IMR-90 (cell line): ENCODE measurements around the gene SLC26A6. TPM values are rescaled to one million over a fixed set of nuclear protein-coding genes. Genes with fewer than 3 reads are reported as not detected.

ENCODE experiments used
- ATAC-seq: fragments of 200-7000 bp; cut with Tn5 transposase; 2 replicates; pipeline ENCODE4 v1.9.1; 2020; ENCODE audit warnings: low read depth, mild to moderate bottlenecking, moderate library complexity
- BruUV-seq: library from RNA; stranded (reverse); fragments of 400-500 nt; replicated peaks from 2 replicates; lab custom pipeline; 2021; lab: Mats Ljungman, UMichigan
- CTCF ChIA-PET: fragments of 300-600 bp; formaldehyde crosslinking; extraction: SDS; loops from one replicate; lab custom pipeline; 2021; ENCODE audit warnings: antibody characterized with exemption; lab: Yijun Ruan, JAX
- POLR2A ChIA-PET: fragments of 300-600 bp; sonication (Branson Sonifier 250); formaldehyde crosslinking; loops from one replicate; lab custom pipeline; 2022; ENCODE audit warnings: antibody characterized with exemption; ENCODE audit not compliant: unreplicated experiment; lab: Charles Lee
- DNase-seq: peaks from one replicate; pipeline ENCODE4 v3.0.0; 2013
- H2AFZ ChIP-seq: replicated peaks from 2 replicates; pipeline ENCODE3; 2013; ENCODE audit warnings: low read length, mild to moderate bottlenecking; ENCODE audit not compliant: poor library complexity
- H2AK5ac ChIP-seq: 2 replicates; pipeline ENCODE4 v1.6.1; 2013; ENCODE audit warnings: low read depth, low read length, inconsistent platforms
- H2AK9ac ChIP-seq: replicated peaks from 2 replicates; pipeline ENCODE3; 2013; ENCODE audit warnings: mild to moderate bottlenecking, low read depth, low read length, moderate library complexity; ENCODE audit not compliant: poor library complexity
- H2BK120ac ChIP-seq: 2 replicates; pipeline ENCODE4 v1.6.1; 2013; ENCODE audit warnings: low read depth, low read length, inconsistent platforms
- H2BK15ac ChIP-seq: 3 replicates; pipeline ENCODE4 v1.6.1; 2013; ENCODE audit warnings: low read depth, low read length, inconsistent platforms
- H2BK20ac ChIP-seq: 2 replicates; pipeline ENCODE4 v1.6.1; 2013; ENCODE audit warnings: low read depth, mild to moderate bottlenecking, inconsistent platforms, low read length, moderate library complexity
- H2BK5ac ChIP-seq: 2 replicates; pipeline ENCODE4 v1.6.1; 2013; ENCODE audit warnings: mild to moderate bottlenecking, low read depth, low read length, inconsistent platforms; ENCODE audit not compliant: poor library complexity, severe bottlenecking
- H3K14ac ChIP-seq: replicated peaks from 2 replicates; pipeline ENCODE4 v1.6.1; 2013; ENCODE audit warnings: low read depth, low read length, inconsistent platforms
- H3K18ac ChIP-seq: 2 replicates; pipeline ENCODE4 v1.6.1; 2013; ENCODE audit warnings: low read depth, low read length, control low read depth
- H3K23ac ChIP-seq: 2 replicates; pipeline ENCODE4 v1.6.1; 2013; ENCODE audit warnings: low read depth, low read length, inconsistent platforms
- H3K27ac ChIP-seq: 2 replicates; pipeline ENCODE4 v1.5.1; 2013; ENCODE audit warnings: mild to moderate bottlenecking, control low read depth, low read length; ENCODE audit not compliant: insufficient read depth
- H3K27me3 ChIP-seq: 2 replicates; pipeline ENCODE4 v1.6.1; 2013; ENCODE audit warnings: low read length; ENCODE audit not compliant: control insufficient read depth, insufficient read depth
- H3K36me3 ChIP-seq: 2 replicates; pipeline ENCODE4 v1.6.1; 2013; ENCODE audit warnings: low read length, mixed read lengths; ENCODE audit not compliant: control insufficient read depth, insufficient read depth
- H3K4ac ChIP-seq: 2 replicates; pipeline ENCODE4 v1.6.1; 2013; ENCODE audit warnings: low read depth, low read length, inconsistent platforms
- H3K4me1 ChIP-seq: 2 replicates; pipeline ENCODE4 v1.6.1; 2013; ENCODE audit warnings: low read length, mixed read lengths; ENCODE audit not compliant: control insufficient read depth, insufficient read depth
- H3K4me2 ChIP-seq: 2 replicates; pipeline ENCODE4 v1.6.1; 2013; ENCODE audit warnings: low read depth, mild to moderate bottlenecking, control low read depth, low read length, moderate library complexity
- H3K4me3 ChIP-seq: 2 replicates; pipeline ENCODE4 v1.5.1; 2013; ENCODE audit warnings: low read depth, mild to moderate bottlenecking, control low read depth, low read length, moderate library complexity; ENCODE audit not compliant: insufficient read depth
- H3K56ac ChIP-seq: 2 replicates; pipeline ENCODE4 v1.6.1; 2013; ENCODE audit warnings: low read length, inconsistent platforms; ENCODE audit not compliant: insufficient read depth; ENCODE audit errors: extremely low read depth
- H3K79me1 ChIP-seq, 2 experiments: 2 replicates each; pipeline ENCODE4 v1.6.1; 2013; ENCODE audit warnings: low read length in 2 of 2, inconsistent platforms in 1 of 2, low read depth in 1 of 2
- H3K9ac ChIP-seq: 2 replicates; pipeline ENCODE4 v1.6.1; 2013; ENCODE audit warnings: low read depth, low read length, control low read depth
- H3K9me1 ChIP-seq: 2 replicates; pipeline ENCODE4 v1.6.1; 2013; ENCODE audit warnings: low read length, inconsistent platforms; ENCODE audit not compliant: insufficient read depth
- H3K9me3 ChIP-seq: 2 replicates; pipeline ENCODE4 v1.6.1; 2013; ENCODE audit warnings: low read length; ENCODE audit not compliant: control insufficient read depth, insufficient read depth
- H4K20me1 ChIP-seq: 2 replicates; pipeline ENCODE4 v1.6.1; 2013; ENCODE audit warnings: low read length, inconsistent platforms; ENCODE audit not compliant: insufficient read depth
- H4K5ac ChIP-seq: 2 replicates; pipeline ENCODE4 v1.6.1; 2013; ENCODE audit warnings: mild to moderate bottlenecking, low read depth, low read length, control low read depth
- H4K8ac ChIP-seq, 2 experiments: 2 replicates each; pipeline ENCODE4 v1.6.1; 2013; ENCODE audit warnings: low read depth in 2 of 2, low read length in 2 of 2, control low read depth in 1 of 2, inconsistent platforms in 1 of 2
- H4K91ac ChIP-seq: 2 replicates; pipeline ENCODE4 v1.6.1; 2013; ENCODE audit warnings: low read depth, low read length, inconsistent platforms; ENCODE audit not compliant: insufficient read depth
- BHLHE40 ChIP-seq: fragments of 150-350 bp; IDR thresholded peaks from 2 replicates; pipeline ENCODE4 v1.6.1; 2016; ENCODE audit warnings: mild to moderate bottlenecking, low read depth, low read length
- CEBPB ChIP-seq: IDR thresholded peaks from 2 replicates; pipeline ENCODE4 v1.6.1; 2012; ENCODE audit warnings: low read depth, low read length, improper control_type of control experiment
- CHD1 ChIP-seq: IDR thresholded peaks from 2 replicates; pipeline ENCODE4 v1.6.1; 2012; ENCODE audit warnings: low read depth, low read length, improper control_type of control experiment
- FOS ChIP-seq: fragments of 150-350 bp; IDR thresholded peaks from 2 replicates; pipeline ENCODE4 v1.6.1; 2016; ENCODE audit warnings: low read depth, low read length
- MAFK ChIP-seq: IDR thresholded peaks from 2 replicates; pipeline ENCODE4 v1.6.1; 2012; ENCODE audit warnings: low read depth, low read length, improper control_type of control experiment
- MXI1 ChIP-seq: IDR thresholded peaks from 2 replicates; pipeline ENCODE4 v1.6.1; 2012; ENCODE audit warnings: low read depth, mild to moderate bottlenecking, low read length, moderate library complexity, borderline replicate concordance
- NFE2L2 ChIP-seq: fragments of 150-350 bp; IDR thresholded peaks from 2 replicates; pipeline ENCODE4 v1.6.1; 2016; ENCODE audit warnings: low read depth, mild to moderate bottlenecking, low read length
- RAD21 ChIP-seq: IDR thresholded peaks from 2 replicates; pipeline ENCODE4 v1.6.1; 2012; ENCODE audit warnings: low read length, improper control_type of control experiment
- RFX5 ChIP-seq: IDR thresholded peaks from 2 replicates; pipeline ENCODE4 v1.8.0; 2012; ENCODE audit warnings: low read depth, mild to moderate bottlenecking, low read length, moderate library complexity
- SMC3 ChIP-seq: fragments of 150-350 bp; IDR thresholded peaks from 2 replicates; pipeline ENCODE4 v1.6.1; 2016; ENCODE audit warnings: low read depth, mild to moderate bottlenecking, antibody characterized with exemption, low read length, moderate library complexity
- WGBS, 2 experiments: methylation state at CpG; one replicate each; pipeline versions ENCODE4 v1.1.5 to v1.1.7; 2013; ENCODE audit warnings: missing lambda C conversion rate in 2 of 2; ENCODE audit not compliant: insufficient read length in 1 of 2; ENCODE audit errors: extremely low coverage in 2 of 2; 5-methylcytosine and 5-hydroxymethylcytosine counted together
- dilution Hi-C: fragments of 300-500 bp; cut with HindIII; formaldehyde crosslinking; loops from one replicate; pipeline ENCODE4 v1.14.3; 2018; ENCODE audit warnings: low sequenced_read_pairs; ENCODE audit not compliant: unreplicated experiment
- in situ Hi-C: fragments of 300-500 bp; cut with MboI; formaldehyde crosslinking; loops from 3 replicates; pipeline ENCODE4 v1.14.3; 2019; ENCODE audit warnings: low sequenced_read_pairs, inconsistent platforms, mixed read lengths
- intact Hi-C: fragments of 100-400 bp; cut with micrococcal nuclease; formaldehyde crosslinking; loops from 2 replicates; pipeline ENCODE4 v1.10.0; 2022
- polyA plus RNA-seq, 3 experiments: library from polyadenylated mRNA; depleted of rRNA; stranded (reverse); fragments of >200 nt; gene quantifications; 2 replicates each; pipeline ENCODE4 v1.2.3, GENCODE V29; 2012; ENCODE audit warnings: low replicate concordance in 1 of 3
- total RNA-seq: library from RNA; depleted of rRNA; stranded (reverse); fragments of >200 nt; gene quantifications from 2 replicates; pipeline ENCODE4 v1.2.3, GENCODE V29; 2012
- TF ChIP-seq, protein P1 (sequence below): conservative IDR thresholded peaks from 2 replicates; pipeline ENCODE4 v1.5.1; 2012; ENCODE audit warnings: mild to moderate bottlenecking, low read depth, low read length, improper control_type of control experiment

The SLC26A6 gene
- total and polyA plus RNA-seq, 2 of the 4 experiments (the other 2 are of a cell fraction) = 11.8 to 34.3 TPM

DNA sequence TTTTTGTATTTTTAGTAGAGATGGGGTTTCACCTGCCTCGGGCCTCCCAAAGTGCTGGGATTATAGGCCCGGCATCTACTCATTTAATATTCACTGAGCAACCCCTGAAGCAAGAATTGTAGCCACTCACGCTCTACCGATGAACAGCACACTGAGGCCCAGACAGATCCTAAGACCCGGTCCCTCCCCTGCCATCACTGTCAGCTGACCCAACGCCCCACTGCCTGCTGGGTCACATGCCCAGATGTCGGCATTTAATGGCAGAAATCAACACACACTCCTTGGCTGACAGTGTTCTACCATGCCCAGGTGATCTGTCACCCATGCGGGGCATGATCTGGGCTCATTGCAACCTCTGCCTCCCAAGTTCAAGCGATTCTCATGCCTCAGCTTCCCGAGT lies 10.5 kb downstream of the SLC26A6 start:
- 0 out of 2 replicates have a peak, but pooled peaks cover 1% of the 10 kb centered on the region for H3K9me1 ChIP-seq
- dilution Hi-C loops (no loop called here), intact Hi-C loops (no loop called here), in situ Hi-C loops (no loop called here)
- H2AK9ac ChIP-seq = no peak overlapping the region
- H3K9me3 ChIP-seq = no peaks in the 10 kb centered on the region
- ChIA-PET CTCF (no interaction called here), POLR2A (no interaction called here)
- H2BK15ac ChIP-seq = no peak overlapping the region
- no peak overlapping the region for H2AFZ ChIP-seq
- no peak overlapping the region for H2BK120ac ChIP-seq
- H4K91ac ChIP-seq = no peak overlapping the region
- H3K9ac ChIP-seq = no peak overlapping the region
- peaks cover 8% of the 10 kb centered on the region; the same call in 1 of the 2 replicates for H4K20me1 ChIP-seq
- peaks cover 0 to 6% of the 10 kb centered on the region in 2 experiments; a peak in 3 of 4 replicates for H3K79me1 ChIP-seq
- H3K14ac ChIP-seq = no peak overlapping the region
- H3K27me3 ChIP-seq = no peaks in the 10 kb centered on the region
- TF ChIP-seq SMC3 (no peak), CEBPB (no peak), RAD21 (no peak), MAFK (no peak), RFX5 (no peak), FOS (no peak), CHD1 (no peak), BHLHE40 (no peak), MXI1 (no peak), NFE2L2 (no peak)
- TF ChIP-seq, protein P1, sequence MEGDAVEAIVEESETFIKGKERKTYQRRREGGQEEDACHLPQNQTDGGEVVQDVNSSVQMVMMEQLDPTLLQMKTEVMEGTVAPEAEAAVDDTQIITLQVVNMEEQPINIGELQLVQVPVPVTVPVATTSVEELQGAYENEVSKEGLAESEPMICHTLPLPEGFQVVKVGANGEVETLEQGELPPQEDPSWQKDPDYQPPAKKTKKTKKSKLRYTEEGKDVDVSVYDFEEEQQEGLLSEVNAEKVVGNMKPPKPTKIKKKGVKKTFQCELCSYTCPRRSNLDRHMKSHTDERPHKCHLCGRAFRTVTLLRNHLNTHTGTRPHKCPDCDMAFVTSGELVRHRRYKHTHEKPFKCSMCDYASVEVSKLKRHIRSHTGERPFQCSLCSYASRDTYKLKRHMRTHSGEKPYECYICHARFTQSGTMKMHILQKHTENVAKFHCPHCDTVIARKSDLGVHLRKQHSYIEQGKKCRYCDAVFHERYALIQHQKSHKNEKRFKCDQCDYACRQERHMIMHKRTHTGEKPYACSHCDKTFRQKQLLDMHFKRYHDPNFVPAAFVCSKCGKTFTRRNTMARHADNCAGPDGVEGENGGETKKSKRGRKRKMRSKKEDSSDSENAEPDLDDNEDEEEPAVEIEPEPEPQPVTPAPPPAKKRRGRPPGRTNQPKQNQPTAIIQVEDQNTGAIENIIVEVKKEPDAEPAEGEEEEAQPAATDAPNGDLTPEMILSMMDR = no peak
- peaks cover 65% of the 10 kb centered on the region for H3K36me3 ChIP-seq
- no peak overlapping the region for H2BK5ac ChIP-seq
- no peak overlapping the region for H3K4me3 ChIP-seq
- no peak overlapping the region for H3K23ac ChIP-seq
- DNase-seq (no peak), ATAC-seq (no peak)
- no peak overlapping the region for H3K56ac ChIP-seq
- H3K4me1 ChIP-seq = peaks cover under 1% of the 10 kb centered on the region; the same call in 1 of the 2 replicates
- H4K8ac ChIP-seq = no peak overlapping the region
- no peak overlapping the region for H3K4me2 ChIP-seq
- H3K27ac ChIP-seq = no peak overlapping the region
- BruUV-seq = no TSS peak
- no peak overlapping the region for H2BK20ac ChIP-seq
- 89% methylated on average over 4 of the region's 10 CpGs; no CpG with 5 or more reads in 1 of the 2 experiments for WGBS, 2 experiments
- no peak overlapping the region for H3K18ac ChIP-seq
- no peak overlapping the region for H3K4ac ChIP-seq
- H4K5ac ChIP-seq = no peak overlapping the region
- H2AK5ac ChIP-seq = no peak overlapping the region
